MM.1S (cell line): ENCODE results near the gene UQCC5.

Experiments
- CTCF ChIP-seq: fragments of 300-600 bp; sonication (generic); IDR thresholded peaks from 2 replicates; pipeline ENCODE4 v1.5.1; 2016; ENCODE audit warnings: antibody characterized with exemption, low read length, mixed read lengths
- EZH2 ChIP-seq: fragments of 300-600 bp; sonication (generic); optimal IDR thresholded peaks from 2 replicates; pipeline ENCODE3; 2017; ENCODE audit warnings: low read depth, mild to moderate bottlenecking, antibody characterized with exemption, low read length, mixed read lengths
- EZH2phosphoT487 ChIP-seq: fragments of 300-600 bp; sonication (generic); IDR thresholded peaks from 2 replicates; pipeline ENCODE4 v1.6.1; 2018; ENCODE audit warnings: antibody characterized with exemption, low read length

DNA sequence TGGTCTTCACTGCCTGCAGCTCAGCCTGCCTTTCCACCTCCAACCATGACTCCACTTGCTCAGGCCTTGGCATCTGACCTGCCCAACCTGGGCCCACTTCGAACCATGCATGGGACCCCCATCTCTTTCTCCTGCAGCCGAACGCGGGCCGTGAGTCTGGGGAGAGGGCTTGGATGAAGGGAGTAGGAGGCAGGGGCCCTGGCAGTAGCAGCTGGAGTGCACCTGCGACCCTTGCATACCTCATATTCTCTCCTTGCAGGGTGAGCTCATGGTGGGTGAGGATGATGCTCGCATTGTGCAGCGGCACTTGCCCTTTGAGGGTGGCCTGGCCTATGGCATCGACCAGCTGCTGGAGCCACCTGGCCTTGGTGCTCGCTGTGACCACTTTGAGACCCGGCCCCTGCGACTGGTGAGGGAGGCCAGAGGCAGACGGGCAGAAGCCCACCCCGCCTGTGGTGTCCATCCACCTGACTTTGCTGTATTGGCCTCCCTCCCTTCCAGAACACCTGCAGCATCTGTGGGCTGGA lies 16.2 kb upstream of the UQCC5 start:
- TF ChIP-seq CTCF (no peak), EZH2 (no peak), EZH2phosphoT487 (no peak)
